ENCODE results near the gene HBD.

HBD gene

DNA sequence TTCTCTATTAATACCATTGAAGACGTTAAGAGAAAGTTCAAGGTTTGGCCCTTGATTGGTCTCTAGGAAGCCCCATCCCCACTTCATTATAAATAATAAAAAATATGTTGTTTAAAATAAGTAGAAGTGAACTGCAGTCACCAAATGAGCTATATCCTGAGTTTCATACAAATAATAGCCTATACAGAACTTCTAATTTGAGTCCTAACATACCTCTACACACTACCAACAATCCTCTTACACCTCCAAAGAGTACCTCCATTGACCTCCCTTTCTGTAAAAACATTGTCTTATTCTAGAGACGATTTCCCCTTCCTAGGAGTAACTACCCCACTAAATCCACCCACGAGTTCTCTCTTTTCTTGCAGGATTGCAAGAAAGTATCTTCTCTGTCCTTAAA, 7.2 kb upstream of the HBD start:
- H3K9me3 ChIP-seq (ENCODE audit: insufficient read depth, low read depth, low read length) = no peaks in the 10 kb centered on the region
- no peaks in the 10 kb centered on the region for H3K36me3 ChIP-seq (ENCODE audit: insufficient read depth, low read depth, low read length)
- H3K4me3 ChIP-seq (ENCODE audit: low read length) = no peak overlapping the region
- no peak overlapping the region for H3K9ac ChIP-seq (ENCODE audit: low read depth, low read length)
- H3K4me1 ChIP-seq (ENCODE audit: insufficient read depth, low read length) = no peaks in the 10 kb centered on the region
- H3K27ac ChIP-seq (ENCODE audit: low read length) = no peak overlapping the region
- H3K27me3 ChIP-seq (ENCODE audit: insufficient read depth, low read length) = no peaks in the 10 kb centered on the region

GRCh38 chr11:5240458-5240857, 6.2 kb upstream of the HBD start:
- Histone ChIP-seq H3K4me3 (ENCODE audit: low read length) (no peak overlapping the region), H3K36me3 (ENCODE audit: insufficient read depth, low read depth, low read length) (no peaks in the 10 kb centered on the region), H3K27me3 (ENCODE audit: insufficient read depth, low read length) (no peaks in the 10 kb centered on the region), H3K27ac (ENCODE audit: low read length) (no peak overlapping the region), H3K4me1 (ENCODE audit: insufficient read depth, low read length) (no peaks in the 10 kb centered on the region), H3K9me3 (ENCODE audit: insufficient read depth, low read depth, low read length) (no peaks in the 10 kb centered on the region), H3K9ac (ENCODE audit: low read depth, low read length) (no peak overlapping the region)

DNA sequence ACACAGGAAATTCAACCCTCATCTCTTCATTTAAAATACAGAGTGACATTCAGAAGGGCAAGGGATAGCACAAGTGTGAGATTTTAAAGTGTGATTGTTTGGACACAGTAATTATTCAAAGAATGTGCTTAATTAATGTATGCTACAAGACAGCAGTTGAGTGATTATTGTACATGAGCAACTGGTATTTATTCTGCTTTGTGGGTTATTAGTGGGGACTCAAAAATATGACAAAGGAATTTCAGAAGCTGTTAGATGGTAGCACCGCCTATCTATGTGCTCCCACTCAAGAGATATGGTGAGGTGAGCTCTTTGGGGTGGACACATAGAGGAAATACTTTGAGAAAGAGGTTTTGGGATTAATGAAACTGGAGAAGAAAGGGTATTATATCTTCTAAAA, 5.8 kb upstream of the HBD start:
- no peak overlapping the region for H3K4me3 ChIP-seq (ENCODE audit: low read length)
- H3K4me1 ChIP-seq (ENCODE audit: insufficient read depth, low read length) = no peaks in the 10 kb centered on the region
- no peaks in the 10 kb centered on the region for H3K27me3 ChIP-seq (ENCODE audit: insufficient read depth, low read length)
- no peaks in the 10 kb centered on the region for H3K9me3 ChIP-seq (ENCODE audit: insufficient read depth, low read depth, low read length)
- no peaks in the 10 kb centered on the region for H3K36me3 ChIP-seq (ENCODE audit: insufficient read depth, low read depth, low read length)
- H3K9ac ChIP-seq (ENCODE audit: low read depth, low read length) = no peak overlapping the region
- H3K27ac ChIP-seq (ENCODE audit: low read length) = no peak overlapping the region

DNA sequence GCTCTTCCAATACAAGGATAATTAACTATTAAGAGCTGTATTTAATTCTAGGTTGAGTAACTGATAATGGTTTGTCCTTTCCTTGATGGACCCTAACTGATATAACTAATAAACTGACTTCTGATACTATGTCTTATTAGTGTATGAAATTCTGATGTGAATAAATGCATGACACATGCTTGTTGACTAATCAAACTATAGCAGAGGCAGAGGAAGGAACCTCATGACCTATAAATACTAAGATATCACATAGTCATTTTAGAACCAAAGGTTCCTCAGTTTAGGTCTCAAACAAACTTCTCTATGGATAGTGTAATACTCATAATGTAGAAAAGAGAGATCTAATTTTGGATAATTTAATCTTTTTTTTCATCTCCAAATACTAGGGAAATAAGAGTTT, 4.8 kb upstream of the HBD start:
- no peaks in the 10 kb centered on the region for H3K4me1 ChIP-seq (ENCODE audit: insufficient read depth, low read length)
- no peak overlapping the region for H3K4me3 ChIP-seq (ENCODE audit: low read length)
- H3K27me3 ChIP-seq (ENCODE audit: insufficient read depth, low read length) = no peaks in the 10 kb centered on the region
- no peaks in the 10 kb centered on the region for H3K36me3 ChIP-seq (ENCODE audit: insufficient read depth, low read depth, low read length)
- H3K27ac ChIP-seq (ENCODE audit: low read length) = no peak overlapping the region
- no peak overlapping the region for H3K9ac ChIP-seq (ENCODE audit: low read depth, low read length)
- H3K9me3 ChIP-seq (ENCODE audit: insufficient read depth, low read depth, low read length) = no peaks in the 10 kb centered on the region

DNA sequence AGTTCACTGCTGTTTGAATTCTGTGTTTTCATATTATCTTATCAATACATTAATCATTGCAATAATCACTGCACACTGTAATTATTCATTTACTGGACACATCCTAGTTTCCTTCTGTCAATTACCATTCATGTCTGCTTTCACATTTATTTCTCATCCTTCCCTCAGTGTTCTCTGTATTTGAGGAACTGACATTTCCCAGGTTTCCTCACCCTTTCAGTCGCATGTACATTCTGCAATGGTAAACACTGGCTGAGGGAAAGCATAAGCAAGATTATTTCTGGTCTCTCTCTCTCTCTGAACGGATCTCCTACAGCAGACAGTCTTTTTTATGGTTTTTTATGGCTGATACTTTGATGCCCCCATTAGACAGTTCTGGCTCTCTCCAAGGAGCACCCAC, 4.2 kb upstream of the HBD start:
- no peak overlapping the region for H3K9ac ChIP-seq (ENCODE audit: low read depth, low read length)
- no peaks in the 10 kb centered on the region for H3K36me3 ChIP-seq (ENCODE audit: insufficient read depth, low read depth, low read length)
- no peaks in the 10 kb centered on the region for H3K4me1 ChIP-seq (ENCODE audit: insufficient read depth, low read length)
- no peak overlapping the region for H3K4me3 ChIP-seq (ENCODE audit: low read length)
- no peaks in the 10 kb centered on the region for H3K27me3 ChIP-seq (ENCODE audit: insufficient read depth, low read length)
- no peaks in the 10 kb centered on the region for H3K9me3 ChIP-seq (ENCODE audit: insufficient read depth, low read depth, low read length)
- no peak overlapping the region for H3K27ac ChIP-seq (ENCODE audit: low read length)

GRCh38 chr11:5237420-5237819, 3.1 kb upstream of the HBD start:
- H3K27me3 ChIP-seq (ENCODE audit: insufficient read depth, low read length) = no peaks in the 10 kb centered on the region
- H3K36me3 ChIP-seq (ENCODE audit: insufficient read depth, low read depth, low read length) = no peaks in the 10 kb centered on the region

DNA sequence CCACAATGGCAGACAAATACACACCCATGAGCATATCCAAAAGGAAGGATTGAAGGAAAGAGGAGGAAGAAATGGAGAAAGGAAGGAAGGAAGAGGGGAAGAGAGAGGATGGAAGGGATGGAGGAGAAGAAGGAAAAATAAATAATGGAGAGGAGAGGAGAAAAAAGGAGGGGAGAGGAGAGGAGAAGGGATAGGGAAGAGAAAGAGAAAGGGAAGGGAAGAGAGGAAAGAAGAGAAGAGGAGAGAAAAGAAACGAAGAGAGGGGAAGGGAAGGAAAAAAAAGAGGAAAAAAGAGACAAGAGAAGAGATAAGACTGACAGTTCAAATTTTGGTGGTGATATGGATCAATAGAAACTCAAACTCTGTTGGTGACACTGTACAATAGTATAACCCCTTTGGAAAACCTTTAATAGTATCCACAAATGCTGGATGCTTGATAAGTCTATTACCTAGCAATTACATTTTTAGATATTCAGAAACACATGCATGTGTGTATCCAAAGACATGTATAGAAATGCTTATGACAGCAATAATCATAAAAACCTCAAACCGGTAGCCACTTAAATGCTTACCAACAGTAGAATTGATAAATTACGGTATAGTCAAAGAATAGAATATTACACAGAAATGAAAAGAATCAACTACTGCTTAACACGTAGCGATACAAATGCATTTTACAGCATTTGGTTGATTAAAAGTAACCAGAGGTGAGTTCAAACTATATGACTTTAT, 1.2 kb upstream of the HBD start:
- Histone ChIP-seq H3K27ac (ENCODE audit: low read length) (no peak overlapping the region), H3K9me3 (ENCODE audit: insufficient read depth, low read depth, low read length) (no peaks in the 10 kb centered on the region), H3K9ac (ENCODE audit: low read depth, low read length) (no peak overlapping the region), H3K36me3 (ENCODE audit: insufficient read depth, low read depth, low read length) (no peaks in the 10 kb centered on the region), H3K4me3 (ENCODE audit: low read length) (no peak overlapping the region), H3K27me3 (ENCODE audit: insufficient read depth, low read length) (no peaks in the 10 kb centered on the region), H3K4me1 (ENCODE audit: insufficient read depth, low read length) (no peaks in the 10 kb centered on the region)

More at GRCh38 chr11:5237420-5237819, 3.1 kb upstream of the HBD start:
- no peak overlapping the region for H3K9ac ChIP-seq (ENCODE audit: low read depth, low read length)
- H3K4me1 ChIP-seq (ENCODE audit: insufficient read depth, low read length) = no peaks in the 10 kb centered on the region
- no peaks in the 10 kb centered on the region for H3K9me3 ChIP-seq (ENCODE audit: insufficient read depth, low read depth, low read length)
- H3K4me3 ChIP-seq (ENCODE audit: low read length) = no peak overlapping the region
- no peak overlapping the region for H3K27ac ChIP-seq (ENCODE audit: low read length)

- Histone ChIP-seq H3K4me1 (ENCODE audit: insufficient read depth, low read length) (no peaks in the 10 kb centered on the region), H3K27me3 (ENCODE audit: insufficient read depth, low read length) (no peaks in the 10 kb centered on the region), H3K27ac (ENCODE audit: low read length) (no peak overlapping the region), H3K9me3 (ENCODE audit: insufficient read depth, low read depth, low read length) (no peaks in the 10 kb centered on the region), H3K4me3 (ENCODE audit: low read length) (no peak overlapping the region), H3K36me3 (ENCODE audit: insufficient read depth, low read depth, low read length) (no peaks in the 10 kb centered on the region), H3K9ac (ENCODE audit: low read depth, low read length) (no peak overlapping the region)
Measured at GRCh38 chr11:5233307-5233706, 976 bp downstream of the HBD start.

DNA sequence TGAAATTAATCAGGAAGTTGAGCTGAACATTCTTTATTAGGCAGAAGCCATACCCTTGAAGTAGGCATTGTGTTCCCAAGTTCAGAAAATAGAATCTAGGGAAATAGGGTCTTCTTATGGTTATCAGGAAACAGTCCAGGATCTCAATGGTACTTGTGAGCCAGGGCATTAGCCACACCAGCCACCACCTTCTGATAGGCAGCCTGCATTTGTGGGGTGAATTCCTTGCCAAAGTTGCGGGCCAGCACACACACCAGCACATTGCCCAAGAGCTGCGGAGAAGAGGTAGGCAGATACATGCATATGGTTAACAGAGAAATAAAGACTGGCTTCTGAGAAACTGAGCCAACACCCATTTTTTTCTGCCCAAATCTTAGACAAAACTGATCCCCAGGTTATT, 1.5 kb downstream of the HBD start:
- Histone ChIP-seq H3K4me1 (ENCODE audit: insufficient read depth, low read length) (no peaks in the 10 kb centered on the region), H3K36me3 (ENCODE audit: insufficient read depth, low read depth, low read length) (no peaks in the 10 kb centered on the region), H3K27ac (ENCODE audit: low read length) (no peak overlapping the region), H3K9me3 (ENCODE audit: insufficient read depth, low read depth, low read length) (no peaks in the 10 kb centered on the region), H3K9ac (ENCODE audit: low read depth, low read length) (no peak overlapping the region), H3K27me3 (ENCODE audit: insufficient read depth, low read length) (no peaks in the 10 kb centered on the region), H3K4me3 (ENCODE audit: low read length) (no peak overlapping the region)

DNA sequence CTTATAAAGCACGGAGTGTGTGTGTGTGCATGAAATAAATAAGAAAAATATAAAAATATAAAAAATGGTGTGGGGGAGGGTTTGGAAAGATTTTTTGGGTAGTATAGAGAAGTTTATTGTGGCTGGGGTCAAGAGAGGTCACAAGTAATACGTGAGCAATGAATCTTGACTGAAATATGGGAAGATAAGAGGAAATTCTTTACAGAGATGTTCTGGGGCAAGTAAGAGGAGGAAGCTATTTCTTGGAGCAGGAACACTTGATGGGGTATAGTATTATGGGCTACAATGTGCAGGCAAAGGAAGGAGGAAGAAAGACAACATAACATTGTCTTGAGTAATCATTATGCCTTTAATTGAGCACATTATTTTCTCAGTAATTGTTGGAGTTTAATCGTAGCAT, 2.1 kb downstream of the HBD start:
- no peaks in the 10 kb centered on the region for H3K36me3 ChIP-seq (ENCODE audit: insufficient read depth, low read depth, low read length)
- H3K9ac ChIP-seq (ENCODE audit: low read depth, low read length) = no peak overlapping the region
- H3K27me3 ChIP-seq (ENCODE audit: insufficient read depth, low read length) = no peaks in the 10 kb centered on the region
- H3K27ac ChIP-seq (ENCODE audit: low read length) = no peak overlapping the region
- H3K4me3 ChIP-seq (ENCODE audit: low read length) = no peak overlapping the region
- no peaks in the 10 kb centered on the region for H3K4me1 ChIP-seq (ENCODE audit: insufficient read depth, low read length)
- no peaks in the 10 kb centered on the region for H3K9me3 ChIP-seq (ENCODE audit: insufficient read depth, low read depth, low read length)

- no peaks in the 10 kb centered on the region for H3K36me3 ChIP-seq (ENCODE audit: insufficient read depth, low read depth, low read length)
- H3K27ac ChIP-seq (ENCODE audit: low read length) = no peak overlapping the region
- H3K27me3 ChIP-seq (ENCODE audit: insufficient read depth, low read length) = no peaks in the 10 kb centered on the region
- no peaks in the 10 kb centered on the region for H3K4me1 ChIP-seq (ENCODE audit: insufficient read depth, low read length)
- H3K9me3 ChIP-seq (ENCODE audit: insufficient read depth, low read depth, low read length) = no peaks in the 10 kb centered on the region
- no peak overlapping the region for H3K4me3 ChIP-seq (ENCODE audit: low read length)
- no peak overlapping the region for H3K9ac ChIP-seq (ENCODE audit: low read depth, low read length)
Measured at GRCh38 chr11:5231111-5231510, 3.2 kb downstream of the HBD start.

- no peak overlapping the region for H3K4me3 ChIP-seq (ENCODE audit: low read length)
- H3K27ac ChIP-seq (ENCODE audit: low read length) = no peak overlapping the region
- no peaks in the 10 kb centered on the region for H3K27me3 ChIP-seq (ENCODE audit: insufficient read depth, low read length)
- H3K9ac ChIP-seq (ENCODE audit: low read depth, low read length) = no peak overlapping the region
- H3K36me3 ChIP-seq (ENCODE audit: insufficient read depth, low read depth, low read length) = no peaks in the 10 kb centered on the region
- H3K9me3 ChIP-seq (ENCODE audit: insufficient read depth, low read depth, low read length) = no peaks in the 10 kb centered on the region
- no peaks in the 10 kb centered on the region for H3K4me1 ChIP-seq (ENCODE audit: insufficient read depth, low read length)
Measured at GRCh38 chr11:5230266-5230665, 4.0 kb downstream of the HBD start.
